Peyer's patch (tissue), 4 donors: ENCODE measurements around the gene NSMCE3. TPM values are rescaled to one million over a fixed set of nuclear protein-coding genes. Genes with fewer than 3 reads are reported as not detected.

Source experiments
- DNase-seq, 3 donors: peaks; one replicate each; pipeline ENCODE4 v3.0.0-alpha.2; 2017 to 2019
- H3K27ac ChIP-seq, 4 donors: fragments of 200-600 bp; sonication (generic); one replicate each; pipeline ENCODE4 v1.5.1; 2016 to 2019
- H3K27me3 ChIP-seq, 2 donors: fragments of 200-600 bp; sonication (generic); one replicate each; pipeline ENCODE4 v1.5.1; 2019
- H3K36me3 ChIP-seq, 3 donors: fragments of 200-600 bp; sonication (generic); one replicate each; pipeline ENCODE4 v1.5.1; 2016 to 2019
- H3K4me1 ChIP-seq, 4 donors: fragments of 200-600 bp; sonication (generic); one replicate each; pipeline ENCODE4 v1.5.1; 2016 to 2019
- H3K4me3 ChIP-seq, 4 donors: fragments of 200-600 bp; sonication (generic); 1 replicate in 3 of 4; 2 replicates in 1 of 4; pipeline ENCODE4 v1.5.1; 2016 to 2019; ENCODE audit warnings: mild to moderate bottlenecking in 1 of 4
- H3K9me3 ChIP-seq, 4 donors: fragments of 200-600 bp; sonication (generic); one replicate each; pipeline ENCODE4 v1.5.1; 2016 to 2019; ENCODE audit warnings: mild to moderate bottlenecking in 1 of 4
- CTCF ChIP-seq, 6 experiments: fragments of 450-650 bp in 4 of 6; fragments of 200-600 bp in 2 of 6; sonication (generic) in 1 of 6; IDR thresholded peaks; one replicate each; pipeline ENCODE4 v1.5.1; 2017 to 2019; ENCODE audit warnings: antibody characterized with exemption in 6 of 6, mild to moderate bottlenecking in 3 of 6, moderate library complexity in 1 of 6
- POLR2A ChIP-seq, 2 donors: fragments of 450-650 bp; IDR thresholded peaks; one replicate each; pipeline ENCODE4 v1.5.1; 2017; ENCODE audit warnings: antibody characterized with exemption in 2 of 2, mild to moderate bottlenecking in 2 of 2, moderate library complexity in 2 of 2
- total RNA-seq, 4 donors: library from RNA; depleted of rRNA; stranded (reverse); fragments of >200 nt; gene quantifications; one replicate each; pipeline ENCODE4 v1.1.0, GENCODE V29; 2016

NSMCE3 gene
- total RNA-seq, 4 donors from 2014 or later = 2.5 to 5.1 (median 3.7) TPM

- TF ChIP-seq CTCF (IDR thresholded peaks at IDR 0.05) (no peak), POLR2A (IDR thresholded peaks at IDR 0.05) (no peak)
- H3K4me3 ChIP-seq = no peak overlapping the region
- no peaks in the 10 kb centered on the region for H3K9me3 ChIP-seq
- no peaks in the 10 kb centered on the region for H3K4me1 ChIP-seq
- H3K27ac ChIP-seq = no peak overlapping the region
- no peak for DNase-seq
- H3K27me3 ChIP-seq = no peaks in the 10 kb centered on the region
- no peaks in the 10 kb centered on the region for H3K36me3 ChIP-seq
Measured at GRCh38 chr15:29278436-29279105, 8.9 kb upstream of the NSMCE3 start.

GRCh38 chr15:29276366-29276765 lies 6.7 kb upstream of the NSMCE3 start:
- no peak for DNase-seq
- no peaks in the 10 kb centered on the region for H3K36me3 ChIP-seq
- no peaks in the 10 kb centered on the region for H3K9me3 ChIP-seq
- H3K27ac ChIP-seq = no peak overlapping the region
- H3K4me3 ChIP-seq = no peak overlapping the region
- no peak for TF ChIP-seq POLR2A (IDR thresholded peaks at IDR 0.05)
- no peak for TF ChIP-seq CTCF (IDR thresholded peaks at IDR 0.05)
- H3K27me3 ChIP-seq = no peaks in the 10 kb centered on the region
- H3K4me1 ChIP-seq = no peaks in the 10 kb centered on the region

GRCh38 chr15:29275855-29276254 lies 6.2 kb upstream of the NSMCE3 start:
- Histone ChIP-seq H3K4me1 (no peaks in the 10 kb centered on the region), H3K27me3 (no peaks in the 10 kb centered on the region), H3K4me3 (no peak overlapping the region), H3K9me3 (no peaks in the 10 kb centered on the region), H3K36me3 (no peaks in the 10 kb centered on the region), H3K27ac (no peak overlapping the region)
- DNase-seq = no peak
- TF ChIP-seq POLR2A (IDR thresholded peaks at IDR 0.05) = no peak

GRCh38 chr15:29274946-29275345 lies 5.3 kb upstream of the NSMCE3 start:
- Histone ChIP-seq H3K27ac (no peak overlapping the region), H3K9me3 (no peaks in the 10 kb centered on the region), H3K36me3 (no peaks in the 10 kb centered on the region), H3K27me3 (no peaks in the 10 kb centered on the region), H3K4me1 (no peaks in the 10 kb centered on the region), H3K4me3 (no peak overlapping the region)
- no peak for DNase-seq
- TF ChIP-seq CTCF (IDR thresholded peaks at IDR 0.05) = no peak
- no peak for TF ChIP-seq POLR2A (IDR thresholded peaks at IDR 0.05)

- H3K9me3 ChIP-seq = no peaks in the 10 kb centered on the region
Measured at GRCh38 chr15:29272219-29272618, 2.6 kb upstream of the NSMCE3 start.

More at GRCh38 chr15:29272219-29272618, 2.6 kb upstream of the NSMCE3 start:
- Histone ChIP-seq H3K27ac (no peak overlapping the region), H3K4me1 (peaks cover 0 to 16% (median 2%) of the 10 kb centered on the region in 4 donors), H3K4me3 (no peak overlapping the region), H3K27me3 (no peaks in the 10 kb centered on the region), H3K36me3 (no peaks in the 10 kb centered on the region)
- DNase-seq = no peak
- TF ChIP-seq CTCF (IDR thresholded peaks at IDR 0.05) = no peak
- TF ChIP-seq POLR2A (IDR thresholded peaks at IDR 0.05) = no peak
